ENCODE results near the gene USP26.

DNA sequence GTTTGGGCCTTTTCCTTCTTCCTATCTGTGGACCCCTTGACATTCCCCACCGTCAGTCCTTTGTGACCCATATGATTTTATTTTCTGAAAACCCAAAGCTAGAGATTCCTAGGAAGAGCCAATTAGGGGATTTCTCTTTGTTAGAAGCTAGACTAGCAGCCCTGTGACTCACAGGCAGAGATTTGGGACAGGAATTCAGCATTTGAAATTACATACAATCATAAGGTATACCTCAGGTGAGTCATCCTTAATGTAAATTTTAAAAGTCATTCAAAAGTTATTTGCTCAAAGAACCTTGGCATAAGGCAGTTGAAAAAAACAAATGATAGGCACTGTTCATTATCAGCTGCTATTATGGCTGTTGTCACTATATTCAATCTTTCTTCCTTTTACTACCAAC is 40.6 kb downstream of the USP26 start:
- no peak for TF ChIP-seq TAF1 (IDR thresholded peaks at IDR 0.05; ENCODE audit: borderline replicate concordance, insufficient read depth, low read length)
- TF ChIP-seq SIN3A (IDR thresholded peaks at IDR 0.05; ENCODE audit: borderline replicate concordance, insufficient read depth, low read length): no peak

All from PFSK-1 (cell line).